Skin of body (tissue), 2 donors: ENCODE data around the gene KDM4C. TPM values are rescaled to one million over a fixed set of nuclear protein-coding genes. Genes with fewer than 3 reads are reported as not detected.
A peak's percentile ranks its signal among the peaks of the same experiment; 100 is the strongest.
"Not testable (repeated sequence)": the region's sequence is repeated elsewhere in the genome, so short reads cannot be mapped to it uniquely, and the experiment has no call there.

ENCODE experiments used
- DNase-seq: peaks from one replicate; lab custom pipeline; 2025; lab: John Stamatoyannopoulos, UW
- total RNA-seq: library from RNA; depleted of rRNA; stranded (reverse); fragments of >200 nt; gene quantifications from one replicate; pipeline ENCODE4 v1.2.3, GENCODE V29; 2014

The KDM4C gene
- total RNA-seq: 45.8 TPM

DNA sequence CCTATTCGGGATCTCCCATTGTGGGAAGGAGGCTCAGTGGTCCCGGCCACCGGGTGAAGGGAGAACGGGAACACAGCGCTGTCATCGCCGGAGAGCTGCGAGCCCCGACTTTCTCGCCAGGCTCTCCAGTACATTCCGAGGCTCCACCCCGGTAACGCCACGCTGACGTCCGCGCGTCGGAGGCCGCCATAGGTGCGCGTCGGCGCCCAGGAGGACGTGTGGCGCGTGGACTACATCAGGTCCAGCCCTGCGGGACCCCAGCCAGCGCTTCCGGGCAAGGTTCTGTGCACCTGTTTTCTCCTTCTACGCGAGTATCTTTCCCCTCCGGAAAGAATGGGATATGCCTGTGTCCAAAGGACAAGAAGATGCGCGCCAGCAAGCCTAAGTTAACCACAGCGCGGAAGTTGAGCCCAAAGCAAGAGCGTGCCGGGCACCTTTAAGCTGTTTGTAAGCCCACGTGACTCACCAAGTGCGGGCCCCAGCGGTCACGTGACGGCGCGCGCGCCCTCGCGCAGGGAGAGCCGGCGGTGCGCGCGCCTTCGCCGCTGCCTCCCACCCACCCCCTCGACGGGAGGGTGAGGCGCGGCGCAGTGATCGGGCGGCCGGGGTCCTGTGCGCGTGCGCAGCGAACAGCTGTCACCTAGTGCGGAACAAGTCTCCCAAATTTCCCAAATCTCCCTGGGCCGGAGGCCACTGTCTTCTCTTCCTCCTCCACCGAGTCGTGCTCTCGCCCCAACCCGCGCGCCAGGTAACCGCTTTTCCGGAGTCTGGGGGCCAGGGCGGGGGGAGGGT, at the start of gene KDM4C:
Gene KDM4C (plus strand): TSS at position 518 of the 792 bp plus-strand sequence. CDS start 35,016 bp downstream, outside the sequence.
- peak; percentile 94 for DNase-seq

DNA sequence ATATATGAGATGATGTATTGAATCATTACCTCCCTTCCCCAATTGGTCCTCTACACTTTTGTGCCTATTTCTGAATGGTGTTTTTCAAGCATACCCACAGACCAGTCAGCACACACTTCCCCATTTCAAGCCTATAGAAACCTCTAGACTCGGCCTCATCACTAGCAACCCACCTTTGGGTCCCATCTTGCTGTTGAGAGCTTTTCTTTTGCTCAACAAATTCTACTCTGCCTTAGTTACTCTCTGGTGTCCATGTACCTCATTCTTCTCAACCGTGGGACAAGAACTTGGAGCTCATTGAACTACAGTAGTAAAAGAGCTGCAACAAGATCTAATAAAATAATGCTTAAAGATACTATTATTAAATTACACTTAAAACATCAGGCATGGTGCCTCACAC, 49.0 kb upstream of the KDM4C start:
- DNase-seq: no peak

DNA sequence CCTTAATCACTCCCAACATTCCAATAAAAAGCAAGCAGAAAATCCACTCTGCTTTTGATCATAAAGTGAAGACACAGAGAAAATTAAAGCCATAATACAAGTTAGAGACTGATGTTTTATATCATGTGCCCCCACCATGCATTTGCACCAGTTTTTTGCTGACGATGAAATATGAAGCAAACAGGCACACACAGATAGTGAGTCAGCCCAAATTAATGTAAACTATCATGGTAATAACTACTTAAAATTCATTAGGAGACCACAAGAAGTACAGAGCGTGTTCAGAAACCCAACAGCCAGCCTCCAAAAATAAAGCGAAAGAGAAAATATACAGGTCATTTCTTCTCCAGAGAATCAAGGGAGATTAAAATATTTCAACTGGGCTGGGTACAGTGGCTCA, 46.4 kb upstream of the KDM4C start:
- no peak for DNase-seq

DNA sequence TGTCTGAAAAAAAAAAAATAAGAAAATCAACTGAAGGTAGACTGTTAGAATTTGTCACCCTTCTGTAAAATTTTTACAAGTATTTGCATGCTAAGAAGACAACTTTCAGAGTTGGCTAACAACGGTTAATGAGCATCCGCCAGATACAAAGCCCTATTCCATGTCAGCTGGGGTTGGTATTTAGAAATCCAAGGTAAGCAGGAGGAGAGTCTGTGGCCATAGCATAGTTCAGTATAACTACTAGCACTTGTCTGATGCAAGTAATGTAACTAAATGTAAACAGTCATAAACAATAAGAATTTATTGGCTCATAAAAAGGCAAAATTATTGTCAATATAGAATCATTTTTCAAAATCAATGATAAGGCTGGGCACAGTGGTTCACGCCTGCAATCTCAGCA, 45.7 kb upstream of the KDM4C start:
- DNase-seq: no peak

DNA sequence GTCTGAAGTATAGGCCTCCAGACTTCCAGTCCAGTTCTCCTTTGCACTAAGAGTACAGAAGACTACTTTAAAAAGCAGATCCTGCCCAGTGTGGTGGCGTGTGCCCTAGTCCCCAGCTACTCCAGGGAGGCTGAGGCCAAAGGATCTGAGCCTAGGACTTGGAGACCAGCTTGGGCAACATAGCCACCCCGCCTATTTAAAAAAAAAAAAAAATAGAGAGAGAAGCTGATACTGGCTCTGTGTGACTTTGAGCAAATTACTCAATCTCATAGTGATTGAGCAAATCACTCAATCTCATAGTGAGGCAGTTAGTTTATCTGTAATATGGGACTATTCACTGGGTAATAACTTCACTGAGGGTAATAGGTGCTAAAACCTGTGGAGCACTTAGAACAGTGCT, 43.6 kb upstream of the KDM4C start:
- DNase-seq: no peak

DNA sequence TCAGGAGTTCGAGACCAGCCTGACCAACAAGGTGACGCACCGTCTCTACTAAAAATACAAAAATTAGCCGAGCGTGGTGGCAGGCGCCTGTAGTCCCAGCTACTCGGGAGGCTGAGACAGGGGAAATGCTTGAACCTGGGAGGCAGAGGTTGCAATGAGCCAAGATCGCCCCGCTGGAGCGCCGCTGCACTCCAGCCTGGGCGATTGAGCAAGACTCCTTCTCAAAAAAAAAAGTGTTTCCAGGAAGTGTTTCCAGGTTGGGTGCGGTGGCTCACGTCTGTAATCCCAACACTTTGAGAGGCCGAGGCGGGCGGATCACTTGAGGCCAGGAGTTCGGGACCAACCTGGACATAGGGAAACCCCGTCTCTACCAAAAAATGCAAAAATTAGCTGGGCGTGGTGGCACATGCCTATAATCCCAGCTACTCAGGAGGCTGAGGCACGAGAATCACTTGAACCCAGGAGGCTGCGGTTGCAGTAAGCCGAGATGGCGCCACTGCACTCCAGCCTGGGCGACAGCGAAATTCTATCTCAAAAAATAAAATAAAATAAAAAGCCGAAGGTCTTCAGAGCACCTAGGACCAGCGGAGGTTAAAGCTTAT, 42.5 kb upstream of the KDM4C start:
- not testable (repeated sequence) for DNase-seq

DNA sequence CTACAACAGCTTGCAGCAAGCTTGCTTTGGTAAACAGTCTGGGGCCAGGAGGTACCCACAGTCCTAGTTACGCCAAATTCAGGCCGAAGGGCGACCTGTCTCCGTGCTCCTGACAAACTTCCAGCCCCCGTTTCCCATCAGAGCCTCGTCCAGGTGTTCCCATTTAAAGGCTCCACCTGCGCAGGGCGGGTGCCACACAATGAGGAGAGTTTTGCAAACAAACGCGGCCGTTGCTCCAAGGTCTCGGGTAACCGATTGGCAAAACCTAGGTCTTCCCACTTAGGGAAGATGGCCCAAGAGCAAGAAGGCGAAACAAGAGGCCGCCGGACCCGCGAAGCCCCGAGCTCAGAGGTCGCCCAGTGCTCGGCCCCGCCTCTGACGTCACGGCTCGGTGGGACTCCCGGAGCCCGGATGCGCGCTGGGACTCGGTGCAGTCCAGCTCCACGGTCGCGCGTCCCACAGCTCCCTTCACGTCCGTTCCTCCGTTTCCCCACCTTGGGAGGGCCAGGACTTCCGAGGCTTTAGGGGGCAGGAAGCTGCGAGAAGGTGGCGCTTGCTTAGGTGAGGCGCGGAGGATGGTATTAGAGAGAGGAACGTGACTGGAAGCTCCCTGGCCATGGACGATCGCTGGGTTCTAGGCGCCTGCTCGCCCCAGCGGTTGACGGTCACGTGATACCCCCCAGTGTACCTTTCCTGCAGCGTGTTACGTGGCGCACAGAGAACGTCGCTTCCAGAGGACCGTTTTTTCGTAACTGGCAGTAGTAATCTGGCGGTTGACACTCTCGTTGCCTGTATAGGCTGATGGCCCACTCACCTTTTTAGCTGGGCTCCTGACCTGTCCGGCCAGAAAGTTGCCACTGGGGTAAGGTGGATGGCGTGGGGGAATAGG, 41.8 kb upstream of the KDM4C start:
- no peak for DNase-seq

DNA sequence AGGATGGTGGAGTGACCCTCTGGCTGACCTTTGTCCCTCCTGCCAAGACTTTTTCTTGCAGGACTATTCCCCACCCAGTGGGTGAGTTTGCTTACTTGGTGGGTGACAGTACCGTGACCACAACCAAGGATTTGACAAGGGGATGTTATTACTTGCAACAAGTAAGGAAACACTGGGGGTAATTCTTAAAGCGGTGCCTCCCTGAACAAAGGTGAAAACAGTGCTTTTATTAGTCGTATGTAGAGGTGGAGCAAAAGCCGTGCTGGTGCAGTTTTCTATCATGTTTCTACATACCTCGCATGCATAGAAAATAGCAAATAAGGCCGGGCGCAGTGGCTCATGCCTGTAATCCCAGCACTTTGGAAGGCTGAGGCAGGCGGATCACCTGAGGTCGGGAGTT, 41.0 kb upstream of the KDM4C start:
- DNase-seq: no peak

DNA sequence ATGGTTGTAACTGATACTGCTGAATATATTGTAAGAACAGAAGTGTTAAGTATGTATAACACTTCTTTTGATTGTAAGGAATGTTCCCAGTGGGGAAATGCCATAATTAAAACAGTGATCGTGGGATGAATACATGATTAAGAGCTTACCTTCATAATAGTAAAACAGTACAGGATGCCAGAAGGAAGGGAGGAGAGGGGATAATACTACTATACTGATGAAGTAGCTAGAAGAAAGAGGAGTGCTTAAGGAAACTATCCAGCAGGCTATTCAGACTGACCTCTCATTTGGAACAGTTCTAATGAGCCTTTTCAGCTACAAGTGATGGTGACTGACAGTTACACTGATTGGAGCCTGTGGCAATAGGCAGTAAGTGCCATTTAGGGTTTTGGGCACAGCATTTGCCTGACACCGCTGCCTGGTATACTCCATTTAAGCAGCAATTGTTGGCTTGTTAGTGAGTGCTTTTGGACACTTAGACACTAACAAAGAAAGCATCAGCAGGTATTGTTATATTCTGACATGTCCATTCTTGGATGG, 33.8 kb upstream of the KDM4C start:
- DNase-seq: no peak

DNA sequence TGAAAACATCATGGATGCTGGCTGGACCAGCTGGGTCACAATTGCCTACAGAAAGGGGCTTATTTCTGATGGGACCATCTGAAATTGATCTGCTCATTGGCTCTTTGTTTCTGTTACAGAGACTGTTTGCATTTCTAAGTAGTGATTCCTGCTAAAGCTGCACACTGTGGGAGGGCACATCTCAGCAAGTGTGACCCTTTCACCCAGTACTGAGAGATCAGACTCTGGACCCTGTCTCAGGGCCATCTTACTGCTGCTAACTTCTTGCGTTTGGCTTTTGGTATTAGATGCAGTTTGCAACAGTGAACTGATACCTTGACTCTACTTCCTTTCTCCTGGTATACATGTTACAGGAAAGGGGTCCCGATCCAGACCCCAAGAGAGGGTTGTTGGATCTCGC, 24.5 kb upstream of the KDM4C start:
- DNase-seq: no peak

DNA sequence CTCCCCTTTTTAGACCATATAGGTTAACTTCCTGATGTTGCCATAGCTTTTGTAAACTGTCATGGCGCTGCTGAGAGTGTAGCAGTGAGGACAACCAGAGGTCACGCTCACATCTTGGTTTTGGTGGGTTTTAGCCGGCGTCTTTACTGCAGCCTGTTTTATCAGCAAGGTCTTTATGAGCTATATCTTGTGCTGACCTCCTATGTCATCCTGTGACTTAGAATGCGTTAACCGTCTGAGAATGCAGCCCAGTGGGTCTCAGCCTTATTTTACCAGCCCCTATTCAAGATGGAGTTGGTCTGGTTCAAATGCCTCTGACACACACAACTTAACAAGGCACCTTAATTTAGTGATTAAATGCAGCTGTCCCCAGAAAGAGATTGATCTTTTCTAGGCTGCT, 23.9 kb upstream of the KDM4C start:
- DNase-seq: no peak

DNA sequence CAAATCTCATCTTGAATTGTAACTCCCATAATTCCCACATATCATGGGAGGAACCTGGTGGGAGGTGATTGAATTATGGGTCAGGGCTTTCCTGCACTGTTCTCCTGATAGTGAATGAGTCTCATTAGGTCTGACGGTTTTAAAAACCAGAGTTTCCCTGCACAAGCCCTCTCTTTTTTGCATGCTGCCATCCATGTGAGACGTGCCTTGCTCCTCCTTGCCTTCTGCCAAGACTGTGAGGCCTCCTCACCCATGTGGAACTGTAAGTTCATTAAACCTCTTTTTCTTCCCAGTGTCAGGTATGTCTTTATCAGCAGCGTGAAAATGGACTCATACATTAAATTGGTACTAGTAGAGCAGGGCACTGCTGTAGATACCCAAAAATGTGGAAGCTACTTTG, 22.4 kb upstream of the KDM4C start:
- DNase-seq: no peak

DNA sequence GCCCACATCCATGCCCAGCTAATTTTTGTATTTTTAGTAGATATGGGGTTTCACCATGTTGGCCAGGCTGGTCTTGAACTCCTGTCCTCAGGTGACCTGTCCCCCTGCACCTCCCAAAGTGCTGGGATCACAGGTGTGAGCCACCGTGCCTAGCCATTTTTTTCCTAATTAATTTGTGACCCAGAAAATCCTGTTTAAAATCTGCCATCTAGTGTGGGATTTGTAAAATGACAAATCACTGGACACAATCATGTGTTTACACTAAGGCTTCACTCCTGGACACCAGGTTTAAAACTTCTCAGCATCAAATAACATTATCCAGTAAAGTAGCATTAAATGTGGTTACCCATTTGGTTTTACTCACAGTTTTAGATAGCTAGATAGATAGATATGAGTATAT, 18.6 kb upstream of the KDM4C start:
- no peak for DNase-seq

DNA sequence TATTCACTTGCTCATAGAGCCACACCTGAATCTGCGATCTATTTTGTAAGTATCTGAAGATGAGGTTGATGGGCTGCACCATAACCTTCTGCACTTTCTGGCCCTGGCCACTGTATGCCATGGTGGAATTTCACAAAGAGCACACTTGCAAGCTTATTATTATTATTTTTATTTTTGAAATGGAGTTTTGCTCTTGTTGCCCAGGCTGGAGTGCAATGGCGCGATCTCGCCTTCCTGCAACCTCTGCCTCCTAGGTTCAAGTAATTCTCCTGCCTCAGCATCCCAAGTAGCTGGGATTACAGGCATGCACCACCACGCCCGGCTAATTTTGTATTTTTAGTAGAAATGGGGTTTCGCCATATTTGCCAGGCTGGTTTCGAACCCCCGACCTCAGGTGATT, 8.9 kb upstream of the KDM4C start:
- DNase-seq: not testable (repeated sequence)

DNA sequence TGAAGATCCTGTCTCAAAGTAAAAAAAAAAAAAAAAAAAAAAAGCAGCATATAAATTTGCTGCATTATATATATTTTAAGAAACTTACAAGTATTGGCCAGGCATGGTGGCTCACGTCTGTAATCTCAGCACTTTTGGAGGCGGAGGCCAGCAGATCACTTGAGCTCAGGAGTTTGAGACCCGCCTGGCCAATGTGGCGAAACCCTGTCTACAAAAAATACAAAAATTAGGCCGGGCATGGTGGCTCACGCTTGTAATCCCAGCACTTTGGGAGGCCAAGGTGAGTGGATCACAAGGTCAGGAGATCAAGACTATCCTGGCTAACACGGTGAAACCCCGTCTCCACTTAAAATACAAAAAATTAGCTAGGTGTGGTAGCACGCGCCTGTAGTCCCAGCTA, 2.9 kb upstream of the KDM4C start:
- DNase-seq: not testable (repeated sequence)

DNA sequence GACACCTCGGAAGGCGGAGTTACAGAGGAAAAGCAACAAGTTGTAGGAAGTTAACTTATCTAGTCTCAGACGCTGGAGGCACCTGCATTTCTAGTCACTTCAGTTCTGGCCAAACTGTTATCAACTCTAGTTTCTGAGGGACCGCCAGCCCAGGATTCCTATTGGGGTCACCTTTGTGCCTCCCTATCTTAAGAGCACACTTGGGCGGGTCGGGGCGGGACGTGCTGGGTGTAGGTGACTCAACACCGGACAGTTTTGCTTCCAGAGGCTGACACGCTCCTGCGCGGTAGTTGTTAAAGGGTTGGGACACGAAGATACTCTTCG, 679 bp upstream of the KDM4C start:
- DNase-seq: no peak

DNA sequence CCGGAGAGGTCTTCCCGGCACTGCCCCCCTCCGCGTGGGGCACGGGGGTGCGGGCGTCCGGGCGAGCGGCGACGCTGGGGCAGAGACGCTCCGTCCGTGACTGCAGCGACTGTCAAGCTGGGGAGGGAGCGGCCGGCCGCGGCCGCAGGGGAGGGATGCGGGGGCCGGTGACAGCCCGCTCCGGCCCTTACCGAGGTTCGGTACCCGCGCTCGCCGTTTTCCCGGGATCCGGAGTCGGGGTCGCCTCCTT, 400 bp downstream of the KDM4C start:
- no peak for DNase-seq

DNA sequence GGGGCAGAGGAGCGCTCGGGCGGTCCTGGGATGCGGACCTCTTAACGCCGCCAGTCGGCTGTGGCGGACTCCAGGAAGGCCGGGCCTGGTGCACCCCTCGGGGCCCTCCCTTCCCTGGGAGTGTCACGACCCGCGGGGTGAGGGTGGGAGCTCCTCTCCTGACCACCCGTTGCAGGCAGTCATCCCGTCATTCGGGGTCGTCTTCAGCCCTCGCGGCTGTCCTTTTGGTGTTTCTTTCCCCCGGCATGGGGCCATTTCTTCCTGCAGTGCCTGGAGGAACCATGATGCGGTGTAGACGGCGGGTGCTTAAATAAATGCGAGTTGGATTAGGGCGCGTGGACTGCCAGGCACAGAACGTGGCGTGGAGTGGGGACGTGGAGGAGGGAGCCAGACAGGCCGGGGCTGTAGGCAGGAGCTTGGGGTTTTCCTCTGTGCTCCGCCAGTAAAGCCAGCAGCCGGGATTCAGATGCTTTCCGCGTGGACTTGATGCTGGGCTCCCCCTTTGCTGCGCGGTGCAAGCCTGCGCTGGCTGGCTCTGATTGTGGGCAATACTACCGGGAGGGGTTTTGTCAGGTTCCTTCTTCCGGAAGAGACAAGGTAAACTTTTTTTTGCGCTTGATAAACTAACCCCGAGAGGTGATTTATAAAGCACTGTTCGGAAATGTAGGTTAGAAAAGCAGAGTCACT, 868 bp downstream of the KDM4C start:
- DNase-seq: peak; percentile 47

DNA sequence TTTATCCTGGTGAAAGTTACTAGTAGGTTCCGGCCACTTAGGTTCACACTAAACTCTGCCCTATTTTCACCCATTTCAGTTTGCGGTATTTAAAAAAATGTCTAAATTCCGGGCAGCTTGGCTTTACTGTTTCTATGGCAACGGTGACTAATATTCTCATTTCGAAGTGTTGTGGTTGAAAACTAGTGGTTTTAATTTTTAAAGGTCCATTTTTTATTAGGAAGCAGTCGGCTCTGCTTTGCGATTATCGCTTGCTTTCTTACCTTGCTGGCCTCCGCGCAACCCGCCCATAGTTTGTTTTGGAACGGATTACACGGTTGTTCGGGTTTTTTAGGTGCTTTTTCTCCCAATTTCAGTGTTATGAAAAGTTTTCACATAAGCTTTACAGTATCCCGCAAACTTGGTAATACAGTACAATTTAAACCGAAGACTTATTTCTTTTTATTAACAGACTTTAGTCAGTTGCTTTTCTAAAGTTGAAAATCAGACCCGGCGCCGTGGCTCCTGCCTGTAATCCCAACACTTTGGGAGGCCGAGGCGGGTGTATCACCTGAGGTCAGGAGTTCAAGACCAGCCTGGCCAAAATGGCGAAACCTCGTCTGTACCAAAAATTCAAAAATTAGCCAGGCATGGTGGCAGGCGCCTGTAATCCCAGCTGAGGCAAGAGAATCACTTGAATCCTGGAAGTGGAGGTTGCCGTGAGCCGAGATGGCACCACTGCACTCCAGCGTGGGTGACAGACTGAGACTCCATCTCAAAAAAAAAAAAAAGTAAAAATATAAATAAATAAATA, 1.6 kb downstream of the KDM4C start:
- DNase-seq: no peak

DNA sequence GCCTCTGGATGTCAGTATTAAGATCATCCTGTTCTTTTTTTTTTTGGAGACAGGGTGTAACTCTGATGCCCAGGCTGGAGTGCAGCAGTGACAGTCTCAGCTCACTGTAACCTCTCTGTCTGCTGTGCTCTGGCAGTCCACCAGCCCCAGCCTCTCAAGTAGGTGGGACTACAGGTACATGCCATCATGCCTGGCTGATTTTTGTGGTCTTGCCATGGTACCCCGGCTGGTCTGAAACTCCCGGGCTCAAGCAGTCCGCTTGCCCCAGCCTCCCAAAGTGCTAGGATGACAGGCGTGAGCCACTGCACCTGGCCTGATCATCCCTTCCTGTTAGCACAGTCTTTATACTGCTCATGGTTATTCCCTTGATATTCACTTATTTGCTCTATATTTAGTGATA, 3.5 kb downstream of the KDM4C start:
- DNase-seq: no peak

DNA sequence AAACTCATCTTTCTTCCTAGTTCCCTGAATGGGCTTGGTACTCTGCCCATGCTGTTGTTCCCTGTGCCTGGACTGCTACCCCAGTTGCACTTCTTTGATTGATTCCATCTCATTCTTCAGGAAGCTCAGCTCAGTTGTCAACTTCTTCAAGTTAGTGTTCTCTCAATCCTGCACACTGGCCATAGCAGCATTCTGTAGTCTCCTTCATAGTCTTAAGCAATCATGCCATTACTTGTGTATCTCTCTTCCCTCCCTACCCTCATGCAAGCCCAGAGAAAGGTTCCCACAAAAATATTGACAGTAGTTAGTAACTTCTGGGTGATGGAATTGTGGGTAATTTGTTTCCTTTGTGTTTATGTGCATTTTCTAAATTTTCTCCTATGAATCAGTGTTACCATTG, 5.5 kb downstream of the KDM4C start:
- no peak for DNase-seq
